ENCODE measurements around the gene GINS3. TPM values are rescaled to one million over a fixed set of nuclear protein-coding genes. Genes with fewer than 3 reads are reported as not detected.
"Not testable (repeated sequence)": the region's sequence is repeated elsewhere in the genome, so short reads cannot be mapped to it uniquely, and the experiment has no call there.

Gene GINS3
- total RNA-seq, 1 donor from 2014 or later = 14.7 TPM

DNA sequence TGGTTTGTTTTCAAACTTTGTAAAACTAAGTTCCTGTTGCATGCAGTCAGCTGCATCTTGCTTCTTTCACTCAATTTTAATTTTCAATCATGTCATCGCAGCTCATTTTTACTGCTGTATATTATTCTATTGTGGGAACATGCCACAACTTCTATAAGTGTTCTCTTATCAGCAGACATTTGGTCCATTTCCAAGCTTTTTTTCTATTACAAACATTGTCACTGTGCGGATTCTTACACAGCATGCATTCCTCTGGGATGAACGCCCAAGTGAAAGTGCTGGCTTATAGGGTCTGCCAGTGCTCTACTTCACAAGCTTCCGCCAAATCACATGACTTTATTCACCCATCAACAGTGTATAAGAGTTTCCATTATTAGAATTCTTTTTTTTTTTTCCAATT, 22.7 kb downstream of the GINS3 start:
- H3K4me3 Mint-ChIP-seq = no peak overlapping the region
- H3K27ac Mint-ChIP-seq = no peak overlapping the region
- H3K27me3 Mint-ChIP-seq = peaks cover 5% of the 10 kb centered on the region
- H3K4me1 Mint-ChIP-seq (ENCODE audit: unreplicated experiment) = peaks cover 10% of the 10 kb centered on the region
- H3K9me3 Mint-ChIP-seq = no peaks in the 10 kb centered on the region
- H3K36me3 Mint-ChIP-seq = no peaks in the 10 kb centered on the region
- TF ChIP-seq, protein P1, sequence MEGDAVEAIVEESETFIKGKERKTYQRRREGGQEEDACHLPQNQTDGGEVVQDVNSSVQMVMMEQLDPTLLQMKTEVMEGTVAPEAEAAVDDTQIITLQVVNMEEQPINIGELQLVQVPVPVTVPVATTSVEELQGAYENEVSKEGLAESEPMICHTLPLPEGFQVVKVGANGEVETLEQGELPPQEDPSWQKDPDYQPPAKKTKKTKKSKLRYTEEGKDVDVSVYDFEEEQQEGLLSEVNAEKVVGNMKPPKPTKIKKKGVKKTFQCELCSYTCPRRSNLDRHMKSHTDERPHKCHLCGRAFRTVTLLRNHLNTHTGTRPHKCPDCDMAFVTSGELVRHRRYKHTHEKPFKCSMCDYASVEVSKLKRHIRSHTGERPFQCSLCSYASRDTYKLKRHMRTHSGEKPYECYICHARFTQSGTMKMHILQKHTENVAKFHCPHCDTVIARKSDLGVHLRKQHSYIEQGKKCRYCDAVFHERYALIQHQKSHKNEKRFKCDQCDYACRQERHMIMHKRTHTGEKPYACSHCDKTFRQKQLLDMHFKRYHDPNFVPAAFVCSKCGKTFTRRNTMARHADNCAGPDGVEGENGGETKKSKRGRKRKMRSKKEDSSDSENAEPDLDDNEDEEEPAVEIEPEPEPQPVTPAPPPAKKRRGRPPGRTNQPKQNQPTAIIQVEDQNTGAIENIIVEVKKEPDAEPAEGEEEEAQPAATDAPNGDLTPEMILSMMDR (conservative IDR thresholded peaks at IDR 0.05) = no peak
- no peak for DNase-seq (ENCODE audit: extremely low spot score, unreplicated experiment)

DNA sequence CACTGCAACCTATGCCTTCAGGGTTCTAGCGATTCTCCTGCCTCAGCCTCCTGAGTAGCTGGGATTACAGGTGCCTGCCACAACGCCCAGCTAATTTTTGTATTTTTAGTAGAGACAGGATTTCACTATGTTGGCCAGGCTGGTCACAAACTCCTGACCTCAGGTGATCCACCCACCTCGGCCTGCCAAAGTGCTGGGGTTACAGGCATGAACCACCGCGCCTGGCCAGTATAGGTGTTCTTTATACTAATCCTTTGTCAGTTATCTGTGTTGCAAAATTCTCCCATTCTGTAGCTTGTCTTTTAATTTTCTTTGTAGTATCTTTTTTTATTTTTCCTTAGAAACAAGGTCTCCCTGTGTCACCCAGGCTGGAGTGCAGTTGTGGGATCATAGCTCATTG, 23.7 kb downstream of the GINS3 start:
- H3K4me1 Mint-ChIP-seq (ENCODE audit: unreplicated experiment) = peaks cover 15% of the 10 kb centered on the region
- not testable (repeated sequence) for H3K36me3 Mint-ChIP-seq; H3K27me3 Mint-ChIP-seq; H3K4me3 Mint-ChIP-seq; H3K9me3 Mint-ChIP-seq; DNase-seq (ENCODE audit: extremely low spot score, unreplicated experiment); H3K27ac Mint-ChIP-seq

DNA sequence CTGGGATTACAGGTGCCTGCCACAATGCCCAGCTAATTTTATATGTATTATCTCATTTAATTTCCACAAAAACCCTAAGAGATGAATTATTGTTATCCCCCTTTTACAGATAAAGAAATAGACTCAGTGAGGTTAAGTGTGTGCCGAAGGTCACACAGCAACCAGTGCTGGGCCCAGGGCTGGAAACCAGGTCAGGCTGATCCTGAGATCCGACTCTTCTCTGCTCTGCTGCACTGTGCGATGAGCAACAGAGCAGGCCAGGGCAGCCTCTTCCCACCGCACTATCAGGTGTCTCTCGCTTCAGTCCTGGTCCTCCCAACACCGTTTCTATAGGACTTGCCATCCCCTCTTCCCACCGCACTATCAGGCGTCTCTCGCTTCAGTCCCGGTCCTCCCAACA, 24.8 kb downstream of the GINS3 start:
- Mint-ChIP-seq H3K27me3 (peaks cover 5% of the 10 kb centered on the region), H3K4me3 (no peak overlapping the region), H3K36me3 (no peaks in the 10 kb centered on the region), H3K27ac (no peak overlapping the region), H3K4me1 (ENCODE audit: unreplicated experiment) (peaks cover 20% of the 10 kb centered on the region), H3K9me3 (no peaks in the 10 kb centered on the region)
- no peak for DNase-seq (ENCODE audit: extremely low spot score, unreplicated experiment)
- TF ChIP-seq, protein P1 (conservative IDR thresholded peaks at IDR 0.05) = no peak

DNA sequence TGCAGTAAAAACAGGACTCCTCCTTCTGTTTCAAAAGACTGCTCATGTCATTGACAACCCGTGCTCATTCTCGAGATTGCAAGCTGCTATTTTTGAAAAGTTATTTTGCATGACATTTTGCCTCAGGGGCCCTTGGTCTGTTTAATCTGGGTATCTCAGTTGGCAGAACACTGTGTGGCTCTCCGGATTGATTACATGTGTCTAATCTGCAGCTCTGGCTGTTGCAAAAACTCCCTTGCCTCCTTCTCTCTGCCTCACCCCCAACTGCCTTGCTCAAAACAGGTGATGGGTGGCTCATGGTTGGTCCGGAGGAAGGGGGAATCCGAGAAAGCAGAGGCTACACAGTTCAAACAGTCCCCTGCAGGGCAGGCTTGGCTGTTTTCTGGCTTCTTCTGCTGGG, 25.3 kb downstream of the GINS3 start:
- no peak overlapping the region for H3K4me3 Mint-ChIP-seq
- H3K4me1 Mint-ChIP-seq (ENCODE audit: unreplicated experiment) = peaks cover 20% of the 10 kb centered on the region
- no peaks in the 10 kb centered on the region for H3K9me3 Mint-ChIP-seq
- no peak for DNase-seq (ENCODE audit: extremely low spot score, unreplicated experiment)
- TF ChIP-seq, protein P1 (conservative IDR thresholded peaks at IDR 0.05) = no peak
- peaks cover 5% of the 10 kb centered on the region for H3K27me3 Mint-ChIP-seq
- H3K36me3 Mint-ChIP-seq = no peaks in the 10 kb centered on the region
- H3K27ac Mint-ChIP-seq = no peak overlapping the region

DNA sequence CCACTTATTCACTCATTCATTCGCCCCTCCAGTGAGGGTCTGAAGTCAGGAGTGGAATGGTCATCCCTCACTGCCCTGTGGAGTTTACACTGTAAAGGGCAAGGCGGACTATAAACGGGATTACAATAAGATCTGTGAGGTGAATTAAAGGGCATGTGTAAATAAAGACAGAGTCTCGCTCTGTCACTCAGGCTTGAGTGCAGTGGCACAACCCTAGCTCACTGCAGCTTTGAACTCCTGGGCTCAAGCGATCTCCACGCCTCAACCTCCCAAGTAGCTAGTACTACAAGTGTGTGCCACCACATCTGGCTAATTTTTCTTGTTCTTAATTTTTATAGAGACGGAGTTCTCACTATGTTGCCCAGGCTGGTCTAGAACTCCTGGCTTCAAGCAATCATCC, 25.8 kb downstream of the GINS3 start:
- H3K4me1 Mint-ChIP-seq (ENCODE audit: unreplicated experiment) = peaks cover 20% of the 10 kb centered on the region

DNA sequence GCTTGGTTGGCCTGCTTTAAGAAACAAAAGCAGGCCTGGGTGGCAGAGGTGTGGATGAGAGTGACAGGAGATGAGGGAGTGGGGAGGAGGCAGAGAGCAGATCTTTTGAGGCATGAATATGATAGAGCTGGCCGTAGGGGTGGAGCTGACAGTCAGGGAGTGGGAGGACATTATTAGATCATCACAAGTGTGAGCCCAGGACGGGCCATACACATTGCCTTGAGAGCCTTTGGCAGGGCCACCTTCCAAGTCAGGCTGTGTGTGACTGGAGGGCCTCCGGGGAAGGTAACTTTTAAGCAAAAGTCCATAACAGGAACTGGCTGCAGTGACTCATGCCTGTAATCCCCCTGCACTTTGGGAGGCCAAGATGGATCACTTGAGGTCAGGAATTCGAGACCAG, 26.3 kb downstream of the GINS3 start:
- Mint-ChIP-seq H3K9me3 (no peaks in the 10 kb centered on the region), H3K27ac (peak overlapping the region; percentile 4)
- no peak for DNase-seq (ENCODE audit: extremely low spot score, unreplicated experiment)

More for the DNA sequence above, 25.8 kb downstream of the GINS3 start:
- Mint-ChIP-seq H3K27me3 (peaks cover 8% of the 10 kb centered on the region), H3K36me3 (no peaks in the 10 kb centered on the region), H3K27ac (no peak overlapping the region), H3K9me3 (no peaks in the 10 kb centered on the region), H3K4me3 (no peak overlapping the region)
- TF ChIP-seq, protein P1 (conservative IDR thresholded peaks at IDR 0.05) = no peak
- no peak for DNase-seq (ENCODE audit: extremely low spot score, unreplicated experiment)

More for the DNA sequence above, 26.3 kb downstream of the GINS3 start:
- TF ChIP-seq, protein P1 (conservative IDR thresholded peaks at IDR 0.05) = no peak
- Mint-ChIP-seq H3K4me3 (no peak overlapping the region), H3K4me1 (ENCODE audit: unreplicated experiment) (peaks cover 20% of the 10 kb centered on the region), H3K36me3 (no peaks in the 10 kb centered on the region), H3K27me3 (peaks cover 9% of the 10 kb centered on the region)

Data from type B pancreatic cell (in vitro differentiated cells).